Suprapubic skin (tissue), 4 donors: ENCODE results near the gene SSC5D. TPM values are rescaled to one million over a fixed set of nuclear protein-coding genes. Genes with fewer than 3 reads are reported as not detected.

Source experiments
- DNase-seq, 2 donors: peaks; one replicate each; pipeline ENCODE4 v3.0.0-alpha.2; 2019; ENCODE audit warnings: low spot score in 2 of 2
- H3K27ac ChIP-seq: fragments of 200-600 bp; sonication (generic); one replicate; pipeline ENCODE4 v1.5.1; 2019
- H3K27me3 ChIP-seq: fragments of 200-600 bp; sonication (generic); one replicate; pipeline ENCODE4 v1.5.1; 2019
- H3K36me3 ChIP-seq: fragments of 200-600 bp; sonication (generic); one replicate; pipeline ENCODE4 v1.5.1; 2019
- H3K4me1 ChIP-seq: fragments of 200-600 bp; sonication (generic); one replicate; pipeline ENCODE4 v1.5.1; 2019
- H3K4me3 ChIP-seq: fragments of 200-600 bp; sonication (generic); one replicate; pipeline ENCODE4 v1.5.1; 2019; ENCODE audit warnings: mild to moderate bottlenecking
- H3K9me3 ChIP-seq: fragments of 200-600 bp; sonication (generic); one replicate; pipeline ENCODE4 v1.5.1; 2019
- EP300 ChIP-seq: sonication (generic); formaldehyde crosslinking; IDR thresholded peaks from one replicate; pipeline ENCODE4 v1.6.1; 2017; ENCODE audit warnings: antibody characterized with exemption
- POLR2A ChIP-seq, 2 donors: fragments of 450-650 bp; IDR thresholded peaks; one replicate each; pipeline ENCODE4 v1.6.1; 2017; ENCODE audit warnings: antibody characterized with exemption in 2 of 2, mild to moderate bottlenecking in 2 of 2, moderate library complexity in 2 of 2
- POLR2AphosphoS5 ChIP-seq, 3 donors: sonication (generic); formaldehyde crosslinking; IDR thresholded peaks; one replicate each; pipeline ENCODE4 v1.6.1; 2017; ENCODE audit warnings: antibody characterized with exemption in 3 of 3
- WGBS: methylation state at CpG from one replicate; pipeline ENCODE4 v1.1.5; 2018; 5-methylcytosine and 5-hydroxymethylcytosine counted together
- total RNA-seq, 4 donors: library from RNA; depleted of rRNA; stranded (reverse); fragments of >200 nt; gene quantifications; one replicate each; pipeline ENCODE4 v1.1.0, GENCODE V29; 2016
- TF ChIP-seq, protein P1 (sequence below), 2 donors: fragments of 200-600 bp in 1 of 2; fragments of 450-650 bp in 1 of 2; sonication (generic) in 1 of 2; IDR thresholded peaks; one replicate each; pipeline ENCODE4 v1.5.1; 2016 to 2019; ENCODE audit warnings: antibody characterized with exemption in 2 of 2, mild to moderate bottlenecking in 1 of 2, moderate library complexity in 1 of 2

Gene SSC5D
- total RNA-seq, 4 donors from 2014 or later: 0.57 to 2.1 (median 1.0) TPM

DNA sequence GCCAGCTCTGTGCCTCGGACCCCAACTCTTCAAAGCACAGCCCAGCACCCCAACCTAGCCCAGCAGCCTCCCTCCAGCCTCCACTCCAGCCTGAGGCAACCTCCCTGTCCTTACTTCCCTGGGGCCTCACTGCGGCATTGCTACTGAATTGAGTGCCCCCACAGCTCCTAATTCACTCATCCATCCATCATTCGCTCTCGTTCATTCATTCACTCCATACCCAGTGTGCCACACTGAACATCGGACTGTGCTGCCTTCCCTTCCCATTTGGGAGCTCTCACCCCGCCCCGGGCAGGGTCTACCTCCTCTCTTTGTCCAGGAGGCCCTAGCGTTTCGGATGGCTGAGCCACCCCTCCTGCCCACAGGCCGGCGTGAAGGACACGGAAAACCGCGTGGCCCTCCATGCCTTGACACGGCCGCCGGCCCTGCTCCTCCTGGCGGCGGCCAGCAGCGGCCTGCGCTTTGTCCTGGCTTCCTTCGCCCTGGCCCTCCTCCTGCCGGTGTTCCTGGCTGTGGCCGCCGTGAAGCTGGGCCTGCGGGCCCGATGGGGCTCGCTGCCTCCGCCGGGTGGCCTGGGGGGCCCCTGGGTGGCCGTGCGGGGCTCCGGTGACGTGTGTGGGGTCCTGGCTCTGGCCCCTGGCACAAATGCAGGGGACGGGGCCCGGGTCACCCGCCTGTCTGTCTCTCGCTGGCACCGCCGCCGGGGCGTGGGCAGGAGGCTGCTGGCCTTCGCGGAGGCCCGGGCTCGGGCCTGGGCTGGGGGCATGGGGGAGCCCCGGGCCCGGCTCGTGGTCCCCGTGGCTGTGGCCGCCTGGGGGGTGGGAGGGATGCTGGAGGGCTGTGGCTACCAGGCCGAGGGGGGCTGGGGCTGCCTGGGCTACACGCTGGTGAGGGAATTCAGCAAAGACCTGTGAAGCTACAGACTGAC is 1.9 kb upstream of the SSC5D start:
- 64% methylated on average over 9 of the region's 53 CpGs for WGBS
- H3K27ac ChIP-seq: peak overlapping the region; percentile 83
- peaks cover 53% of the 10 kb centered on the region for H3K4me1 ChIP-seq
- TF ChIP-seq POLR2A (IDR thresholded peaks at IDR 0.05): no peak
- TF ChIP-seq, protein P1, sequence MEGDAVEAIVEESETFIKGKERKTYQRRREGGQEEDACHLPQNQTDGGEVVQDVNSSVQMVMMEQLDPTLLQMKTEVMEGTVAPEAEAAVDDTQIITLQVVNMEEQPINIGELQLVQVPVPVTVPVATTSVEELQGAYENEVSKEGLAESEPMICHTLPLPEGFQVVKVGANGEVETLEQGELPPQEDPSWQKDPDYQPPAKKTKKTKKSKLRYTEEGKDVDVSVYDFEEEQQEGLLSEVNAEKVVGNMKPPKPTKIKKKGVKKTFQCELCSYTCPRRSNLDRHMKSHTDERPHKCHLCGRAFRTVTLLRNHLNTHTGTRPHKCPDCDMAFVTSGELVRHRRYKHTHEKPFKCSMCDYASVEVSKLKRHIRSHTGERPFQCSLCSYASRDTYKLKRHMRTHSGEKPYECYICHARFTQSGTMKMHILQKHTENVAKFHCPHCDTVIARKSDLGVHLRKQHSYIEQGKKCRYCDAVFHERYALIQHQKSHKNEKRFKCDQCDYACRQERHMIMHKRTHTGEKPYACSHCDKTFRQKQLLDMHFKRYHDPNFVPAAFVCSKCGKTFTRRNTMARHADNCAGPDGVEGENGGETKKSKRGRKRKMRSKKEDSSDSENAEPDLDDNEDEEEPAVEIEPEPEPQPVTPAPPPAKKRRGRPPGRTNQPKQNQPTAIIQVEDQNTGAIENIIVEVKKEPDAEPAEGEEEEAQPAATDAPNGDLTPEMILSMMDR (IDR thresholded peaks at IDR 0.05): peak in 1 of 2 donors; percentile 19
- no peaks in the 10 kb centered on the region for H3K27me3 ChIP-seq
- DNase-seq: peak in 1 of 2 donors; percentile 66
- H3K4me3 ChIP-seq: peak overlapping the region; percentile 61
- peaks cover 21% of the 10 kb centered on the region for H3K36me3 ChIP-seq
- no peaks in the 10 kb centered on the region for H3K9me3 ChIP-seq

DNA sequence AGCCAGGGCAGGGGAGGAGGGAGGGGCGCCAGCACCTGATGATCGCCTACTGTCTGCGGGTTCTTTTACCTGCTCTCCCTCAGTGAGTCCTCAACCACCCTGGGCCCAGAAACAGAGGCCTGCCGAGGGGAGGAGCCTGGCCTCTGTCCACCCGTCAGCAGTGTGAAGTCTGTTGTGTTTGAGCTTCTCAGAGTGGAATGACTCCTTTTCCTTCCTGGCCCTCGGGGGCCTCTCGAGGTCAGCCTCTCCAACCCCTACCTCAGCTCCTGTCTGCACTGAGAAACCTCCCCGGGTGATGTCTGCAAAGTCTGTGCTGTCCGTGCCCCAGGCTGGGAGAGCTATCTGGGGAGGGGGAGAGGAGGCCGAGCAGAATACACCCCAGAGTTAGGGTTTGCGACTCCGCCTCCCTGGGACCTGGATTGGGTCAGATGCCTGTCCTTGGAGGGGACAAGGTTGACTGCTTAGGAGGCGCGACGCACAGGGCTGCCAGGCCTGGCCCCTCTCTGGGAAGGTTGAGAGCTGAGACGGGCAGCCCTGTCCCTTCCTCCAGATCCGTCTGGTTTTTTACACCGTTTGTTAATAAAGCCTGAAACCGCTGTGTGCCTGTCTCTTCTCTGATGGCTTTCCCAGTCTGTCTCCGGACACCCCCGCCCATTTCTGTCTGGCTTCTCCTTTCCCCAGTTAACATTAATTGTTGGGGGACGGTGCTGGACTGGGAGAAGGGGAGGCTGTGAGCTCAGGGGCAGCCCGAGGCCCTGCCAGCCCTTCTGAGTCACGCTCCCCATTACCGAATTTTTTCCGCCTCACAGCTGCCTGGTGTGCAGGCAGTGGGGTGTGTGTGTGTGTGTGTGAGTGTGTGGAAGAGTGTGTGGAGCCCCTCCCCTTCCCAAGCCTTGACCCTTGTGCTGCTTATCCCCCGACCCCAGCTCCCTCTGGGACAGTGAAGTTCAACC is 989 bp upstream of the SSC5D start:
- TF ChIP-seq POLR2A (IDR thresholded peaks at IDR 0.05): no peak
- TF ChIP-seq POLR2AphosphoS5 (IDR thresholded peaks at IDR 0.05): no peak
- TF ChIP-seq EP300: no peak
- TF ChIP-seq, protein P1 (IDR thresholded peaks at IDR 0.05): no peak
- WGBS: 21% methylated on average over 12 of the region's 27 CpGs
- Histone ChIP-seq H3K27ac (peak overlapping the region; percentile 83), H3K4me1 (peaks cover 62% of the 10 kb centered on the region), H3K4me3 (peak overlapping the region; percentile 8), H3K27me3 (no peaks in the 10 kb centered on the region), H3K36me3 (peaks cover 11% of the 10 kb centered on the region), H3K9me3 (no peaks in the 10 kb centered on the region)
- DNase-seq: peak in 1 of 2 donors; percentile 81

DNA sequence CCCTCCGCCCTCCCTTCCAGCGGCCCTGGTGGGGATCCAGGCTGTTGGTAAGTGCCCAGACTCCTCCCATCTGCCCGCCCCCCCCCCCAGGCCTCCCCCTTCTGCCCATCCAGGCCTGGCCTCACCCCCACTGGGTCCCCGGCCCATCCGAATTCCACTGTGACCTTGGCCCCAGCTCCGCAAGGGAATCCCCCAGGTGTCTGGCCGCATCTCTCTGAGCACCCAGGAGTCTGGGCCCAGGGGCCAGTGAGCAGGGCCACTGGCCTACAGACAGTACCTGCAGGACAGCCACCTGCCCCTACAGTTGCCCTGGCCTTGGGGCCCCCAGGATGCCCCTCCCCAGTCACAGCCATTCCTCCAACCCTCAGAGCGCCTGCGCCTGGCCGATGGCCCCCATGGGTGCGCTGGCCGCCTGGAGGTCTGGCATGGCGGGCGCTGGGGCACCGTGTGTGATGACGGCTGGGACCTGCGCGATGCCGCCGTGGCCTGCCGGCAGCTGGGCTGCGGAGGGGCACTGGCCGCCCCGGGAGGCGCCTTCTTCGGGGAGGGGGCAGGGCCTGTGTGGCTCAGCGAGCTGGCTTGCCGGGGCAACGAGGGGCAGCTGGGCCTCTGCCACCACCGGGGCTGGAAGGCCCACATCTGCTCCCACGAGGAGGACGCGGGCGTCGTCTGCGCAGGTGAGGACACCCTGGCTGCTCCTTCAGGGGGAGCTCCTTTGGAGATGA is 912 bp downstream of the SSC5D start:
- no peak overlapping the region for H3K4me3 ChIP-seq
- WGBS: 71% methylated on average over 3 of the region's 36 CpGs
- no peak for DNase-seq
- H3K9me3 ChIP-seq: no peaks in the 10 kb centered on the region
- H3K27ac ChIP-seq: no peak overlapping the region
- peaks cover 16% of the 10 kb centered on the region for H3K27me3 ChIP-seq
- TF ChIP-seq POLR2A (IDR thresholded peaks at IDR 0.05) (no peak), EP300 (no peak)
- TF ChIP-seq, protein P1 (IDR thresholded peaks at IDR 0.05): no peak
- H3K4me1 ChIP-seq: peaks cover 69% of the 10 kb centered on the region
- H3K36me3 ChIP-seq: no peaks in the 10 kb centered on the region

DNA sequence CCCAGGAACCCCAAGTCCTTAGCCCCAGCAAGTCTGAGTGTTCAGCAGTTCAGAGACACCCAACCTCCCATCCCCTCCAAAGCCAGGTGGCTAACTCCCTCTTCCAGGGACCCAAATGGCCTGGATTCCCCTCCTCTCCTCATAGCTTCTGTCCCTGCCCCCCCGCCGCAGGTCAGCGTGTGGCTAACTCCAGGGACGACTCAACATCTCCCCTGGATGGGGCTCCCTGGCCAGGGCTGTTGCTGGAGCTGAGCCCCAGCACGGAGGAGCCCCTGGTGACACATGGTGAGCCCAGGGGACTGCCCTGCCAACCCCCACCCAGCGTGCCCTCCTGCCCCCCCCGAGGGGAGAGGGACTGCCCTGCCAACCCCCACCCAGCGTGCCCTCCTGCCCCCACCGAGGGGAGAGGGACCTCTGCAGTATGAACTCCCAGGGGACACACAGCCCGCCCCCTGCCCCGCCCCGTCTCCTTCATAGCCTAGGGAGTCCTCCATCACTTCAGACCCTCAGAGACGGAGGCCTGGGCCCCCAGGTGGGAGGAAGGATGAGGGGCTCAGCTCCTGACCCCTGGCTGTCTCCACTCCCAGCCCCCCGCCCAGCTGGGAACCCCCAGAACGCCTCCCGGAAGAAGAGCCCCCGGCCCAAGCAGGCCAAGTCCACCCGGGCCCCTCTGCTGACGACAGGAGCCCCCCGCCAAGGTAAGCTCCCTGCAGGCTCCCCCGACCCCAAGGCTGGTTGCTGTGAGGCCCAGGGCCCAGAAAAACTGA is 1.7 kb downstream of the SSC5D start:
- WGBS: no CpG with 5 or more reads among the region's 21 CpGs

More for the DNA sequence above, 1.7 kb downstream of the SSC5D start:
- no peak overlapping the region for H3K27ac ChIP-seq
- peaks cover 62% of the 10 kb centered on the region for H3K4me1 ChIP-seq
- DNase-seq: no peak
- no peak overlapping the region for H3K4me3 ChIP-seq
- peaks cover 21% of the 10 kb centered on the region for H3K27me3 ChIP-seq
- H3K36me3 ChIP-seq: no peaks in the 10 kb centered on the region
- no peak for TF ChIP-seq POLR2AphosphoS5 (IDR thresholded peaks at IDR 0.05)
- no peak for TF ChIP-seq POLR2A (IDR thresholded peaks at IDR 0.05)
- TF ChIP-seq, protein P1 (IDR thresholded peaks at IDR 0.05): no peak
- TF ChIP-seq EP300: no peak
- no peaks in the 10 kb centered on the region for H3K9me3 ChIP-seq
